GM12891 (cell line): ENCODE data around the gene ZNF44.

Experiments
- POLR2A ChIP-seq: IDR thresholded peaks from 2 replicates; pipeline ENCODE4 v1.6.1; 2011; ENCODE audit warnings: low read depth, low read length, control low read depth
- POLR2AphosphoS5 ChIP-seq: IDR thresholded peaks from 2 replicates; pipeline ENCODE4 v1.6.1; 2011; ENCODE audit warnings: low read depth, low read length, control low read depth
- POU2F2 ChIP-seq: IDR thresholded peaks from 2 replicates; pipeline ENCODE4 v1.6.1; 2011; ENCODE audit warnings: low read depth, mild to moderate bottlenecking, control low read depth, low read length, moderate library complexity
- TAF1 ChIP-seq: IDR thresholded peaks from 2 replicates; pipeline ENCODE4 v1.6.1; 2011; ENCODE audit warnings: low read depth, low read length, control low read depth

- no peak for TF ChIP-seq POLR2A
- TF ChIP-seq TAF1, result no peak
- no peak for TF ChIP-seq POLR2AphosphoS5
- no peak for TF ChIP-seq POU2F2
Measured at GRCh38 chr19:12318782-12319413, 24.2 kb upstream of the ZNF44 start.
